M059J (cell line): ENCODE data around the gene VANGL1. TPM values are rescaled to one million over a fixed set of nuclear protein-coding genes. Genes with fewer than 3 reads are reported as not detected.
A peak's percentile ranks its signal among the peaks of the same experiment; 100 is the strongest.

Source experiments
- DNase-seq: peaks from one replicate; pipeline ENCODE4 v3.0.0-alpha.2; 2012; ENCODE audit warnings: low read depth
- total RNA-seq: library from RNA; depleted of rRNA; stranded (reverse); fragments of >200 nt; shearing (Covaris generic); gene quantifications from 2 replicates; pipeline ENCODE4 v1.2.3, GENCODE V29; 2014

Gene VANGL1
- total RNA-seq, 1 experiment from 2014 or later: 24.5 TPM

- peak; percentile 87 for DNase-seq
These were observed 26.8 kb downstream of the VANGL1 start for GRCh38 chr1:115668579-115668978.

DNA sequence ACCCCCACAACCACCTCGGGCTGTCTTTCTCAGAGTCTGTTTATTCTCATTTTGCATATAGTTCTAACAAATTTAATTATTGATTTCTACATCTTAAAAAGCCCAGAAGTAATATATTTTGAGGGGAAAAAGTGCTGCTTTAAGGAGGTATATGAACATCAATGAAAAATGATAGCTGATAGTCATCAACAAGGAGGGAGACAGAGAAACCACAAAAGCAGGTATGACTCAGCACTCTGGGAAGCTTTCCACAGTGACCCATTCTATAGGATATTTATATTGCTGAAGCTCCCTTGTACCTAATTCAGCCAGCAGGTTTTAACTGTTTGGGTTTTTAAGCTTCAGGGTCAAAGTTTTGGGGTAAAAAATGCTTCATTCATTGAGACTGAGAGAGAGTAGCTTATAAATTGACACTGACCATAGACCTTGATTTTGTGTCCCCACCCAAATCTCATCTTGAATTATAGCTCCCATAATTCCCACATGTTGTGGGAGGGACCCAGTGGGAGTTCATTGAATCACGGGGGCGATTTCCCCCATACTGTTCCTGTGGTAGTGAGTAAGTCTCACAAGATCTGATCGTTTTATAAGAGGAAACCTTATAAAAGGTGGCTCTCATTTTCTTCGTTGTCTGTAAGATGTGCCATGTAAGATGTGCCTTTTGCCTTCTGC, 27.4 kb downstream of the VANGL1 start:
- peak; percentile 85 for DNase-seq

- peak; percentile 34 for DNase-seq
These were observed 28.1 kb downstream of the VANGL1 start for GRCh38 chr1:115669886-115670285.

GRCh38 chr1:115670476-115671175, 28.9 kb downstream of the VANGL1 start:
- DNase-seq: peak; percentile 87

GRCh38 chr1:115671176-115671934, 29.6 kb downstream of the VANGL1 start:
- DNase-seq: peak; percentile 84

- no peak for DNase-seq
These were observed 30.6 kb downstream of the VANGL1 start for GRCh38 chr1:115672224-115673009.

DNA sequence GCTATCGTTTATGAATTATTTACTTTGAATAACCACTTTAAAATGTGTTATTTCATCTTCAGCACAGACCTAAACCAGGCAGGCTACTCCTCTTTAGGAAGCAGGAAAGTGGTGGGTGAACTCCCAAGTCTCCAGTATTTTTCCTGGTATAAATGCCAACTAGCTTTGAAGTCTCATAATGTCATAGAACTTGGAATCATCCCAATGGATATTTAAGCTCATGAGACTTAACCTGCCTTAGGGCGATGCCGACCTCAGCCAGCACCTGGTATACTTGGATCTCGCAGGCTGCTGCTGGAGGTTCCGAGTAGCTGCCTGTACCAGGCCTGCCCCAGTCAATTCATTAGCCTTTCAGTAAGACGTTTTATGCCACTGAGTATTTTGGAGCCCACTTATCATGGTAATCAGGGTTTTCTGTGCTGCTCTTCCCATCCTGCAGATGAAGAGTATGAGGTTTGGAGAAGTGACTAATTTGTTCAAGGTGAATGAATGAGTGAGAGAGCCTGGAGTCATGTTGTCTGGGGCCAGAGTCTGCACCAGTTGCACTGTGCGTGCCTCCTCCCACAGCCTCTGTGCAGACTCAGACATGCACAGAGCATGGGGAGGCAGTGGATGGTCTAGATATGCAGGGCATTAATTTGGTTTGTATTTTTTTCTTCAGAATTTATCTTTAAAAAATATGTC, 34.9 kb downstream of the VANGL1 start:
- DNase-seq: peak; percentile 82

DNA sequence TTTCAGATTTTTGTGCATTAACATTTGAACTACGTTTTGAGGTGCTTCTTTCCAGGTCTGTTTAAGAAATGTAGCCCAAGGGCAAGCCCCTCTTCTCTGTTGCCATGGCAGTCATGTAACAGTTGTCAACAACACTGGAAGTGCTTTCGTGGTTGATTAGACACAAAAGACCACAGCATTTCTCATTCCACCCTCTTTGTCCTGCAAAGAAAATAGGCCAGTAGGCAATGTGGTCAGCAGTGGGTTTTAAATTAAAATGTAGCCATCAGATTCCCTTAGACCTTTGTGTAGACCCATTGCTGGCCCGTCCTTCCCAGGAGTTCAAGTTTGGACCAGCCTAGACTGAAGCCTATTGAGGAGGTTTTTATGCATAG, 35.4 kb downstream of the VANGL1 start:
- DNase-seq: peak; percentile 96

DNA sequence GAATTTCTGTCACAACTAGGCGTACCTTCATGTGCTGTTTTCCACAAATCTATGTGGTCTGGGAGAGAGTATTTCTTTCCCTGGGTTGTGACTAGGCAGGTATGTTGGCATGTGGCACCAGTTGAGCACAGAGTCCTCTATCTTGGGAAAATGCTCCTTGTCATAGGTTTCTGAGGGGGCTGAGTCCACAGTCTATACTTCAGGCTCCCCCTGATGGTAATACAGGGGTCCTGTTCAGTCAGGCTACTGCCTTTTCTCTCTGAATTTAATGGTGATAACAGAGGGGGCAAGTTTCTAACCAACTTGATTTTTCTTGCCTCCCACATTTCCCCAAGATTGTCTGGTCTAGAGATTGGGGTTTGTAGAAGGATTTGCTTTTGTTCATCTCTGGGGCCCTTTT, 35.8 kb downstream of the VANGL1 start:
- no peak for DNase-seq

- DNase-seq: peak; percentile 65
These were observed 36.4 kb downstream of the VANGL1 start for GRCh38 chr1:115678141-115678540.

- DNase-seq: peak; percentile 86
These were observed 37.4 kb downstream of the VANGL1 start for GRCh38 chr1:115679141-115679611.

- DNase-seq: no peak
These were observed 39.0 kb downstream of the VANGL1 start for GRCh38 chr1:115680730-115681111.

DNA sequence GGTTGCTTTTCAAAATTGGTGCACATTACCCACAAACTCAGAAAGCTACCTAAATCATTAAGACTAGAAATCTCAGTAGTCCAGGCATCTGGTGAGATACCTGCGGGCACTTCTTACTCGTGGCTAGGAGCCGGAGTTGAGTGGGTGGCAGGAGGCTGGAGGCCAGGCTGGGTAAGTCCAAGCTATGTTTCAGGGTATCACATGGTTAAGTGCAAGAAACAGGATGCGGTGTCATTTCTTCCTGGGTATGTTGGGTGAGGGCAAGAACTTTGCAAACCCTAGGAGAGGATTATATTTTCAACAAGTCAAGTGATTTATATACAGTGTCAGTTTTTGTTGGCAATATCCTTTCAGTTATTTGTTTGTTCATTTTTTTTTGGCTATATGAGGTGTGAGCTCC, 41.0 kb downstream of the VANGL1 start:
- DNase-seq: no peak

GRCh38 chr1:115685029-115685705, 43.4 kb downstream of the VANGL1 start:
- DNase-seq: no peak

- no peak for DNase-seq
These were observed 46.0 kb downstream of the VANGL1 start for GRCh38 chr1:115687744-115688143.

DNA sequence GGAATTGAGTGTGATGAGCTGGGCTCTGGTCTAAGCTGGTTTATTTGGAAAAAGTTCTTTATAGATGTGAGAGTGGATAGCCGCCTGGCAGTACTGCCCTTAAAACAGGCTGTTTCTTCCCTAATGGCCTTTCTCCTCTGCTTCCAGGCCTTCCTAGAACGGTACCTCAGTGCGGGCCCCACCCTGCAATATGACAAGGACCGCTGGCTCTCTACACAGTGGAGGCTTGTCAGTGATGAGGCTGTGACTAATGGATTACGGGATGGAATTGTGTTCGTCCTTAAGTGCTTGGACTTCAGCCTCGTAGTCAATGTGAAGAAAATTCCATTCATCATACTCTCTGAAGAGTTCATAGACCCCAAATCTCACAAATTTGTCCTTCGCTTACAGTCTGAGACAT, 49.2 kb downstream of the VANGL1 start:
- no peak for DNase-seq

GRCh38 chr1:115692224-115692623, 50.5 kb downstream of the VANGL1 start:
- no peak for DNase-seq

DNA sequence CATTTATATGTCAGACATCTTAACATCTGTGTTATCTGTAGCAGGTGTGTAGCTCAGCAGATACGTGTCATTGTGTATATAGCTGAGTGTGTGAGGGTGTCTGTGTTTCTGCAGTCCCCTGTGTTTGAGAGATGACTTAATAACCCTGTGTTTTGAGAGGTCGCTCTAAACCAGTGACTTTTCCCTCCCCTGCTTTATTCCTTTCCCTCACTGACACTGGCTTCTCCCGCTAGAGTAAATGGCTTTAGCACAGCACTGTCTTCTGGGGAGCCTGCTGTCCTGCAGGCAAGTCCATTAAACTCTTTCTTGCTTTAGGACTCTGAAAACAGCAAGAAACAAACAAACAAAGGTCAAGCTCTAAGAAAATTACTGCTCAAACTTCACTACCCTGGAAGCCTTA, 53.0 kb downstream of the VANGL1 start:
- no peak for DNase-seq

GRCh38 chr1:115697619-115698018, 55.8 kb downstream of the VANGL1 start:
- DNase-seq: no peak

- DNase-seq: no peak
These were observed 59.3 kb downstream of the VANGL1 start for GRCh38 chr1:115701090-115701489.

DNA sequence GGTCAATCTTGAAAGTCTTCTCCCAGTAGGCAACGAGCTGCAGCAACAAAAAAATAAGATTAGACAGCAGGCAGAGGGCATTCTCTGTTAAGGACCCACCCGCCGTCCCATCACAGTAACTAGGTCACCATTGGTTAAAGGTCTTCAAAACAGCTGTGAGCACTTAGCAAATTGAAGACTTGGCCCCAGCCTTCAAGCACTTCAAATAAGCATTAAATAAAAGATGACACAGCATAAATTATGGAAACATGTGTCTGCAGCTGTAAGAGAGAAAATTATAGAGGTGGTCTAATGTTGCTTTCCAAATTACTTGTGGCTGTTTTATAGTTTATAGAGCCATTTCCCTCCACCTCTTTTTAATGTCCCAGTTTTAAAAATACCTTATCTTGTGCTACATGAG, 61.2 kb downstream of the VANGL1 start:
- DNase-seq: no peak
